Neuronal stem cell (in vitro differentiated cells): Measurements from ENCODE around the gene SPTBN5.

Experiments used
- DNase-seq: peaks from one replicate; pipeline ENCODE4 v3.0.0-alpha.2; 2013; ENCODE audit warnings: low spot score
- H2AFZ ChIP-seq: one replicate; pipeline ENCODE4 v1.6.1; 2013; ENCODE audit warnings: mild to moderate bottlenecking, low read length, inconsistent platforms
- H2AK5ac ChIP-seq: 2 replicates; pipeline ENCODE4 v1.6.1; 2013; ENCODE audit warnings: low read depth, mild to moderate bottlenecking, inconsistent platforms, low read length, moderate library complexity, mixed read lengths
- H2BK120ac ChIP-seq: 2 replicates; pipeline ENCODE4 v1.6.1; 2013; ENCODE audit warnings: low read depth, mild to moderate bottlenecking, inconsistent platforms, low read length, moderate library complexity, mixed read lengths
- H2BK12ac ChIP-seq: one replicate; pipeline ENCODE4 v1.6.1; 2013; ENCODE audit warnings: low read length, inconsistent platforms
- H2BK15ac ChIP-seq: 2 replicates; pipeline ENCODE4 v1.6.1; 2013; ENCODE audit warnings: mild to moderate bottlenecking, low read length, inconsistent platforms, mixed read lengths
- H2BK5ac ChIP-seq: one replicate; pipeline ENCODE4 v1.6.1; 2013; ENCODE audit warnings: inconsistent platforms, mild to moderate bottlenecking, low read length, moderate library complexity
- H3K14ac ChIP-seq: one replicate; pipeline ENCODE4 v1.6.1; 2013; ENCODE audit warnings: low read length, inconsistent platforms
- H3K18ac ChIP-seq: 2 replicates; pipeline ENCODE4 v1.6.1; 2013; ENCODE audit warnings: low read length, inconsistent platforms
- H3K23ac ChIP-seq: 2 replicates; pipeline ENCODE4 v1.6.1; 2013; ENCODE audit warnings: low read depth, mild to moderate bottlenecking, mixed read lengths, low read length, inconsistent platforms; ENCODE audit not compliant: poor library complexity
- H3K27ac ChIP-seq: replicated peaks from 3 replicates; pipeline ENCODE4 v1.5.1; 2013; ENCODE audit warnings: low read length, inconsistent platforms
- H3K27me3 ChIP-seq, 3 experiments: 2 replicates each; pipeline ENCODE4 v1.6.1; 2013; ENCODE audit warnings: low read length in 3 of 3, mild to moderate bottlenecking in 2 of 3, inconsistent platforms in 1 of 3, low read depth in 1 of 3, mixed read lengths in 1 of 3, moderate library complexity in 1 of 3; ENCODE audit not compliant: control insufficient read depth in 3 of 3, insufficient read depth in 3 of 3
- H3K36me3 ChIP-seq, 2 donors: replicated peaks in 1 of 2; 2 replicates each; pipeline ENCODE4 v1.6.1; 2013; ENCODE audit warnings: low read length in 2 of 2; ENCODE audit not compliant: control insufficient read depth in 2 of 2, insufficient read depth in 2 of 2
- H3K4ac ChIP-seq: 2 replicates; pipeline ENCODE4 v1.6.1; 2013; ENCODE audit warnings: inconsistent platforms, mild to moderate bottlenecking, low read length, moderate library complexity
- H3K4me1 ChIP-seq, 2 donors: 1 replicate in 1 of 2; 2 replicates in 1 of 2; pipeline ENCODE4 v1.6.1; 2013; ENCODE audit warnings: low read length in 2 of 2, low read depth in 1 of 2; ENCODE audit not compliant: control insufficient read depth in 2 of 2, insufficient read depth in 1 of 2
- H3K4me2 ChIP-seq: one replicate; pipeline ENCODE4 v1.6.1; 2013; ENCODE audit warnings: mild to moderate bottlenecking, low read length, inconsistent platforms; ENCODE audit not compliant: insufficient read depth, poor library complexity, severe bottlenecking
- H3K4me3 ChIP-seq, 2 donors: 2 replicates each; pipeline ENCODE4 v1.5.1; 2013; ENCODE audit warnings: low read length in 2 of 2, mild to moderate bottlenecking in 2 of 2, inconsistent platforms in 1 of 2, moderate library complexity in 1 of 2
- H3K79me1 ChIP-seq: one replicate; pipeline ENCODE4 v1.6.1; 2013; ENCODE audit warnings: low read depth, mild to moderate bottlenecking, inconsistent platforms, low read length, moderate library complexity
- H3K9ac ChIP-seq: one replicate; pipeline ENCODE4 v1.6.1; 2013; ENCODE audit warnings: mild to moderate bottlenecking, low read depth, low read length, inconsistent platforms; ENCODE audit not compliant: poor library complexity
- H3K9me3 ChIP-seq, 2 donors: replicated peaks in 1 of 2; 2 replicates each; pipeline versions ENCODE3 to v1.6.1; 2013; ENCODE audit warnings: low read length in 2 of 2, mild to moderate bottlenecking in 2 of 2, inconsistent platforms in 1 of 2, low read depth in 1 of 2, mixed read lengths in 1 of 2, moderate library complexity in 1 of 2; ENCODE audit not compliant: control insufficient read depth in 2 of 2, insufficient read depth in 1 of 2
- H4K8ac ChIP-seq: one replicate; pipeline ENCODE4 v1.6.1; 2013; ENCODE audit warnings: low read depth, mild to moderate bottlenecking, inconsistent platforms, low read length, moderate library complexity
- H4K91ac ChIP-seq: one replicate; pipeline ENCODE4 v1.6.1; 2013; ENCODE audit warnings: low read length, low read depth, mild to moderate bottlenecking, inconsistent platforms; ENCODE audit not compliant: poor library complexity
- WGBS, 2 donors: extraction: QIAGEN DNeasy Blood & Tissue Kit; methylation state at CpG; one replicate each; pipeline ENCODE4 v1.1.7; 2013; ENCODE audit warnings: missing lambda C conversion rate in 2 of 2, mixed read lengths in 1 of 2; ENCODE audit not compliant: insufficient read length in 2 of 2, insufficient replicate concordance in 1 of 2; ENCODE audit errors: extremely low coverage in 2 of 2; 5-methylcytosine and 5-hydroxymethylcytosine counted together

Gene SPTBN5

GRCh38 chr15:41935566-41936020 lies 41.7 kb upstream of the SPTBN5 start:
- H3K18ac ChIP-seq = no peak overlapping the region
- no peak overlapping the region for H3K23ac ChIP-seq
- peaks cover 3% of the 10 kb centered on the region for H3K79me1 ChIP-seq
- no peak for DNase-seq
- H2BK120ac ChIP-seq = no peak overlapping the region
- H3K36me3 ChIP-seq = peaks cover 0 to 2% of the 10 kb centered on the region in 2 donors
- H3K14ac ChIP-seq = no peak overlapping the region
- H3K9ac ChIP-seq = no peak overlapping the region
- WGBS, 2 donors = no CpG with 5 or more reads among the region's 5 CpGs
- no peak overlapping the region for H3K4me2 ChIP-seq
- no peak overlapping the region for H4K8ac ChIP-seq
- H2BK15ac ChIP-seq = no peak overlapping the region
- no peaks in the 10 kb centered on the region for H3K27me3 ChIP-seq
- H3K27ac ChIP-seq = no peak overlapping the region
- peaks cover 0 to 28% of the 10 kb centered on the region in 2 donors for H3K4me1 ChIP-seq
- H2BK5ac ChIP-seq = no peak overlapping the region
- no peak overlapping the region for H3K4ac ChIP-seq
- no peak overlapping the region for H4K91ac ChIP-seq
- no peak overlapping the region for H2BK12ac ChIP-seq
- H2AFZ ChIP-seq = no peak overlapping the region
- no peak overlapping the region for H3K4me3 ChIP-seq
- no peaks in the 10 kb centered on the region for H3K9me3 ChIP-seq
- no peak overlapping the region for H2AK5ac ChIP-seq

DNA sequence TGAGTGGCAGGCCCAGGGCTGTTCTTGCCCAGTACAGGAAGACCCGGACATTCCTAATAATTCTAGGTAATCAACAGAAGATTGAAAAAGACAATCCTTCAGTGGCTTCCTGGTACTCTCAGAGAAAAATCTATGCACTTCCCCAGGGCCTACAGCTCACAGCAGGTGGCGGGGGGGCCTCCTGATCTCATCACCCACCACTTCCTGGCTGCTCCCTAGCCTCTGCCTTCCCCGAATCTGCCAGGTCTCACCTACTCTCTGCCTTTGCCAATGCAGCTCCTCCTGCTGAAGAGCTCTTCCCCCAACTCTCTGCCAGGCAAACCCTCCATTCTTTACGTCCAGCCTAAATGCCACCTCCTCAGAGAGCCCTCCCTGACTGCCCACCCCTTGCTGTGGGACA lies 41.0 kb upstream of the SPTBN5 start:
- no peak overlapping the region for H4K8ac ChIP-seq
- H2AFZ ChIP-seq = no peak overlapping the region
- H2BK15ac ChIP-seq = no peak overlapping the region
- no peak overlapping the region for H4K91ac ChIP-seq
- H3K36me3 ChIP-seq = no peaks in the 10 kb centered on the region
- no peak overlapping the region for H3K4ac ChIP-seq
- H3K4me3 ChIP-seq = no peak overlapping the region
- H2BK120ac ChIP-seq = no peak overlapping the region
- H3K27ac ChIP-seq = no peak overlapping the region
- H2AK5ac ChIP-seq = no peak overlapping the region
- no peak overlapping the region for H3K23ac ChIP-seq
- no peak overlapping the region for H3K9ac ChIP-seq
- peaks cover 0 to 26% of the 10 kb centered on the region in 2 donors for H3K4me1 ChIP-seq
- H3K79me1 ChIP-seq = peaks cover 3% of the 10 kb centered on the region
- no peaks in the 10 kb centered on the region for H3K27me3 ChIP-seq
- no peaks in the 10 kb centered on the region for H3K9me3 ChIP-seq
- WGBS, 2 donors = no CpG with 5 or more reads among the region's 4 CpGs
- H2BK12ac ChIP-seq = no peak overlapping the region
- H2BK5ac ChIP-seq = no peak overlapping the region
- DNase-seq = no peak
- no peak overlapping the region for H3K18ac ChIP-seq
- no peak overlapping the region for H3K4me2 ChIP-seq
- H3K14ac ChIP-seq = no peak overlapping the region

GRCh38 chr15:41933771-41934170 lies 39.9 kb upstream of the SPTBN5 start:
- DNase-seq = no peak
- Histone ChIP-seq H3K27me3 (no peaks in the 10 kb centered on the region), H3K18ac (peak overlapping the region; percentile 67), H2AK5ac (no peak overlapping the region), H2BK12ac (no peak overlapping the region), H2BK15ac (no peak overlapping the region), H3K4me3 (no peak overlapping the region), H3K4ac (no peak overlapping the region), H4K8ac (no peak overlapping the region), H3K36me3 (no peaks in the 10 kb centered on the region), H3K4me1 (peaks cover 0 to 25% of the 10 kb centered on the region in 2 donors), H3K4me2 (no peak overlapping the region), H3K79me1 (peaks cover 3% of the 10 kb centered on the region), H3K9ac (no peak overlapping the region), H4K91ac (no peak overlapping the region), H3K23ac (no peak overlapping the region), H2AFZ (no peak overlapping the region), H3K14ac (no peak overlapping the region), H3K27ac (no peak overlapping the region), H3K9me3 (no peaks in the 10 kb centered on the region), H2BK120ac (no peak overlapping the region), H2BK5ac (no peak overlapping the region)
- WGBS, 2 donors = no CpG with 5 or more reads among the region's 10 CpGs

GRCh38 chr15:41933326-41933725 lies 39.5 kb upstream of the SPTBN5 start:
- Histone ChIP-seq H4K8ac (no peak overlapping the region), H2AFZ (no peak overlapping the region), H3K9me3 (no peaks in the 10 kb centered on the region), H2BK5ac (no peak overlapping the region), H3K4me2 (no peak overlapping the region), H3K14ac (no peak overlapping the region), H3K4me1 (peaks cover 0 to 28% of the 10 kb centered on the region in 2 donors), H4K91ac (no peak overlapping the region), H3K27me3 (no peaks in the 10 kb centered on the region), H3K79me1 (peaks cover 3% of the 10 kb centered on the region), H3K23ac (no peak overlapping the region), H3K27ac (no peak overlapping the region), H2AK5ac (no peak overlapping the region), H3K4me3 (no peak overlapping the region), H3K36me3 (no peaks in the 10 kb centered on the region), H2BK15ac (no peak overlapping the region), H2BK12ac (no peak overlapping the region), H3K4ac (no peak overlapping the region), H3K9ac (no peak overlapping the region), H2BK120ac (no peak overlapping the region), H3K18ac (no peak overlapping the region)
- WGBS, 2 donors = no CpG with 5 or more reads among the region's 7 CpGs
- no peak for DNase-seq
